HG03175 (cell line): ENCODE measurements around the gene GIMAP4.
"Not testable (repeated sequence)": the region's sequence is repeated elsewhere in the genome, so short reads cannot be mapped to it uniquely, and the experiment has no call there.

Experiments used
- ATAC-seq: cut with Tn5 transposase; IDR thresholded peaks from one replicate; pipeline ENCODE4 v1.9.1; 2021; ENCODE audit warnings: mild to moderate bottlenecking, moderate library complexity; ENCODE audit not compliant: unreplicated experiment

The GIMAP4 gene

GRCh38 chr7:150567169-150567568 lies at the start of gene GIMAP4:
GIMAP4 (plus strand) TSS chr7:150567390; CDS start chr7:150569902, 2,512 bp downstream.
- ATAC-seq, result no peak

DNA sequence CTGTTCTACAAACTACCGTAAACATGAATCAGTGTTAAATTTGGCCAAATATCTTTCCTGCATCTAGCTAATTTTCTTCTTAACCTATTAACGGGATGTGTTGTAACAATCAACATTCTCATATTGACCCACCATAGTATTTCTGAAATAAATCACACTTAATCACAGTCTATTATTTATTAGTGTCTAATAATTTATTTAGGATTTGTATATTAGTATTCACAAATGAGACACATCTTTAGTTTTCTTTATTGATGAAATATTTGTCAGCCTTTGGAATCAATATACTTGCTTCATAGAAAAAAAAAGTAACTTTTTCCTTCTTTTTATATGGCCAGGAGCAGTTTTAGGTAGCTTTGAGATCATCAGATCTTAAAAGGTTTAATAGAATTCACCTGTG lies 47.9 kb upstream of the GIMAP4 start:
- no peak for ATAC-seq

- ATAC-seq, result no peak
Observed at GRCh38 chr7:150520145-150520544, 47.0 kb upstream of the GIMAP4 start.

DNA sequence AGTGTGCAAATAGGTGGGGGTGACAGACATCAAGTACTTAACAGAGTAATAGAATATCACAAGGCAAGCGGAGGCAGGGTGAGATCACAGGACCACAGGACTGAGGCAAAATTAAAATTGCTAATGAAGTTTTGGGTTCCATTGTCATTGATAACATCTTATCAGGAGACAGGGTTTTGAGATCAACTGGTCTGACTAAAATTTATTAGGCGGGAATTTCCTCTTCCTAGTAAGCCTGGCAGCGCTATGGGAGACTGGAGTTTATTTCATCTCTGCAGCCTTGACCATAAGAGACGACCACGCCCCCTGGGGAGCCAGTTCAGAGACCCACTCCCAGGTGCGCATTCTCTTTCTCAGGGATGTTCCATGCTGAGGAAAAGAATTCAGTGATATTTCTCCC lies 44.3 kb upstream of the GIMAP4 start:
- not testable (repeated sequence) for ATAC-seq

- no peak for ATAC-seq
Observed at GRCh38 chr7:150524018-150524417, 43.2 kb upstream of the GIMAP4 start.

DNA sequence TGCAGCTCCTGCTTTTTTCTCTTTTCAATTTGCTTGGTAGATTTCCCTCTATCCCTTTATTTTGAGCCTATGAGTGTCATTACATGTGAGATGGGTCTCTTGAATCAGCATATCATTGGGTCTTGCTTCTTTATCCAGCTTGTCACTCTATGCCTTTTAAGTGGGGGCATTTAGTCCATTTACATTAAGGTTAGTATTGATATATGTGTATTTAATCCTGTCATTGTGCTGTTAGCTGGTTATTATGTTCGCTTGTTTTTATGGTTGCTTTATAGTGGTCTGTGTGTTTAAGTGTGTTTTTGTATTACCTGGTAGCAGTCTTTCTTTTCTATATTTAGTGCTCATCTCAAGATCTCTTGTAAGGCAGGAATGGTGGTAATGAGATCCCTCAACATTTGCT lies 35.5 kb upstream of the GIMAP4 start:
- ATAC-seq, result no peak

DNA sequence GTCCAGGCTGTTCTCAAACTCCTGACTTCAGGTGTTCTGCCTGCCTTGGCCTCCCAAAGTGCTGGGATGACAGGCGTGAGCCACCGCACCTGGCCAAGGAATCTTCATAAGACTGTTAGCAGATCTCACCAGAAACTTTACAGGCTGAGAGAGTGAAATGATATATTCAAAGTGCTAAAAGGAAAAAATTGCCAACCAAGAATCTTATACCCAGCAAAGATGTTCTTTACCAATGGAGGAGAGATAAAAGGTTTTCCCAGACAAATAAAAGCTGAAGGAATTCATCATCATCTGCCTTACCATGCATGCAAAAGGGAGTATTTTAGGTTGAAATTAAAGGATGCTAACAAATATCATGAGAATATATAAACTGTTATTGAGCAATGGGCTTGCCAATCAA lies 28.9 kb upstream of the GIMAP4 start:
- no peak for ATAC-seq

DNA sequence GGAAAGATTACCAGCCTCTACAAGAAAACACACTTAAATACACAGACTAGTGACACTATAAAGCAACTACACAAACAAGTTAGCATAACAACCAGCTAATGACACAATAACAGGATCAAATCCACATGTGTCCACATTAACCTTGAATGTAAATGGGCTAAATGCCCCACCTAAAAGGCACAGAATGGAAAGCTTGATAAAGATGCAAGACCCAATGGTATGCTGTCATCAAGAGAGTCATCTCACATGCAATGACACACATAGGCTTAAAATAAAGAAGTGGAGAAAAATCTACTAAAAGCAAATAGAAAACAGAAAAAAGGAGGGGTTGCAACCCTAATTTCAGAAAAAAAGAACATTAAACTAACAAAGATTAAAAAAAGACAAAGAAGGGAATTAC lies 14.0 kb upstream of the GIMAP4 start:
- no peak for ATAC-seq

DNA sequence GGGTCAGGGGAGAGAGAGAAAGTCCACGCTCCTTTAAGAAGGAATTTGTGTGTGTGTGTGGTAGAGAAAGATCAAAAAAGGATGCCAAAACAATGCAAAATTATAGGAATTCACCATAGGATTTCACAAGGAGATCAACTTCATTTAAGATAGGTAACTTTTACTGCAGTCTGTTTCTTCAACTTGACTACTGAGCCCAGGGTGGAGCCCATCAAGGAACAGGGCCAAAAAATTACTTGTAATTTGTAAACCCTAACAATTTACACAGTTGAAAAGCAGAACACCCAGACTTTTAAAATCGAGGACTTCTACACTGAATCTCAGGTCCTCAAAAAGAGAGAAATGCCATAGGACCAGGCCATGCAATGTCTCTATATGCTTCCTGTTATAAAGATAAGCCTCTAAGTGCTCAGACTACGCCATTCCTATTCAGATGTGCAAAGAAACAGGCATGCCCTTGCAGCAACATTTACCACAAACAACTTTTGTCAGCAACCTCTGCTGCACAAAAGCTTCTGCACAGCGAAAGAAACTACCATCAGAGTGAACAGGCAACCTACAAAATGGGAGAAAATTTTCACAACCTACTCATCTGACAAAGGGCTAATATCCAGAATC lies 10.6 kb upstream of the GIMAP4 start:
- no peak for ATAC-seq

DNA sequence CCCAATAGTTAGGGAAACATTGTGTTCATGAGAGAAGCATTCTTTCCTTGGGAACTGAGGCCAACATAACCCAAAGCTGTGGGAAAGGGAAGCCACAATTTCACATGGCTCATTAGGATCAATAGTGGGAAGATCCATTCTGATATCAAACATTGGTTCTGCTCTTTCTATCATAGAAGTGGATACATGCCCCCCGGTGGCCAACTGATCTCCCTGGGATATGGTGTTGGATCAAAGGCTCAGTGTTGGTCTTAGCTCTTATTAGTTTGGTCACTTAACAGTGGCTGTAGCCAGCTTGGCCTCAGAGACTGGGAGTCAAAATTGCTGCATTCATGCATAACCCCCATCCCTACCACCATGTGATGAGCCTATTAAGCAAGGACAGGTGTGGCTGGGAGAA lies 6.7 kb upstream of the GIMAP4 start:
- ATAC-seq, result no peak

- ATAC-seq, result no peak
Observed at GRCh38 chr7:150562919-150563318, 4.3 kb upstream of the GIMAP4 start.

GRCh38 chr7:150564006-150564405 lies 3.2 kb upstream of the GIMAP4 start:
- ATAC-seq, result no peak

- ATAC-seq, result no peak
Observed at GRCh38 chr7:150564566-150564965, 2.6 kb upstream of the GIMAP4 start.

- ATAC-seq, result no peak
Observed at GRCh38 chr7:150565239-150565638, 2.0 kb upstream of the GIMAP4 start.

- ATAC-seq, result no peak
Observed at GRCh38 chr7:150566123-150566522, 1.1 kb upstream of the GIMAP4 start.

DNA sequence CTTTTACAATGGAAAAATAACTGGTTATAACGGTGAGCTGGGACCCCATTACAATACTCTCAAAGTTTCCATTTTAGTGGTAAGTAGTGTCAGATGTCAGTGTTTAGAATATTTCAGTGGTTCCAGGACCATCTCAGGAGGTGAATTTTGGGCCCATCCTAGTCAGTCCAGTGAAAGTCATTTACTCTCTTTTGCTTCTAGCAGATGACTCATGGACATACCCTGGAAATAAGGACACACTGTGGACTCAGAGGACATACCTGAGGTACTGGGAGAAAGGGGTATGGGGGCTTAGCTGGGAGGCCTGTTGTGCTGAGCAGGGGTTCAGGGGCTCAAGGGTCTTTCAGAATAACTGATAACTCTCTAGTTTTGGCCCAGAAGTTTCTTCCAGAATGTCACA lies 618 bp upstream of the GIMAP4 start:
- no peak for ATAC-seq

GRCh38 chr7:150567871-150568301 lies 696 bp downstream of the GIMAP4 start:
- ATAC-seq, result no peak

DNA sequence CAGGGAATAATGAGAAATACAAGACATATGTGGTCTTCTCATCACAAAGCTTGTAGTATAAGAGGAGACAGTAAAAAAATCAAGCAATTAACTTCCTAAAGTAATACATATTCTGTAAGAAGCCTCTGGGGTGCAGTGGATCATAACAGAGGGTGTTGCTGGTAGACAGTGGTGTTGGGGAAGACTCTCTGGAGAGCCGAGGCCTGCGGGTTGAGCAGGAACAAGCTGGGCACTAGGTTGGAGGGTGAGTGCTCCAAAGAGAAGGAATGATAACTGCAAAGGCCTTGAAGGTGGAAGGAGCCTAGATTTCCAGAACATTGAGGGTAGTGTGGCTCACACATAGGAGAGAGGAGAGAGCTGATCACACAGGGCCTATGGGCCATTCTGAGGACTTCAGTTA lies 1.5 kb downstream of the GIMAP4 start:
- ATAC-seq, result no peak

DNA sequence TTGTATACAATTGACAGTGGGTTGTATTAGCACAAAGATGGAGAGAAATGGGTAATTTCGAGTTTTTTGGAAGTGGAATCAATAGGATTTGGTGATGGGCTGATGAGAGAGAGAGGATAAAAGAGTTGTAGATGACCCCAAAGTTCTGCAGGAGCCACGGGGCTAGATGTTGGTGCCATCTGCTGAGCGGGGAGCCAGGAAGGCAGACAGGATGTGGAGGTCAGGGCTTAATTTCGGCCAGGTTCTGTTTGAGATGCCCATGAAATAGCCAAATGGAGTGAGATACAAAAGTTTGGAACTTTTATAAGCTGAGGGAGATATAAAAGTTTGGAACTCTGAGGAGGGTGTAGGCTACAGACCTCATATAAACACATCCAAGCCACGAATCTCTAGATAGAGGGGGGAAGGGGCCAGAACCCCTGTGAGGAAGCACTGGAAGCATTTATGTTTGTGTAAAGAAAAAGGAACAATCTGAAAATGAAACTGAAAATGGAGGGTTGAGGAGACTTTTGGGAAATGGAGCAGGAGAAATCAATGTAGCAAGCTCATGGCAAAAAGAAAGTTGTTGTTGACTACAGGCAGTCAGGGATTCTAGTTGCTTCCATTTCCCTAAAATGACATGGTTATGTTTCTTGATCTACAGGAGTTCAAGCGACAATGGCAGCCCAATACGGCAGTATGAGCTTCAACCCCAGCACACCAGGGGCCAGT lies 2.2 kb downstream of the GIMAP4 start:
- ATAC-seq, result no peak

- no peak for ATAC-seq
Observed at GRCh38 chr7:150570556-150571465, 3.6 kb downstream of the GIMAP4 start.

- ATAC-seq, result no peak
Observed at GRCh38 chr7:150572496-150572895, 5.3 kb downstream of the GIMAP4 start.
